ENCODE measurements around the gene PRR3.

DNA sequence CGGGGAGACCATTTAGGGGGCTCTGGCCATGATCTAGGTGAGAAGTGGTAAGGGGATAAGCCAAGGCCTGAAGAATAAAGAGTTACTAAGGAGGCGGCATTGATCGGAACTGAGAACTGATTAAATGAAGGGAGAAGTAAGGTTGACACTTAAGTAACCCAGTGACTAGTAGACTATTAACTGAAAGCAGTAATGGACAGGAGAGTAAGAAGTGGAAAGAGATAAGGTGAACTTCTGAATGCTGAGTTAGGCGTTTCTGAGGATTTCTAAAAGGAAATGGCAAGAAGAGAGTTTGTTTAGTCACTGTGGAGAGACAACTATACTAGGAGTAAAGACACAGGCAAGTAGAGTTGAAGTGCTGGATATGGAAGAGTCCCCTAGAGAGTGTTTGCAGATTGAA is 16.0 kb downstream of the PRR3 start:
- TF ChIP-seq, protein P1, sequence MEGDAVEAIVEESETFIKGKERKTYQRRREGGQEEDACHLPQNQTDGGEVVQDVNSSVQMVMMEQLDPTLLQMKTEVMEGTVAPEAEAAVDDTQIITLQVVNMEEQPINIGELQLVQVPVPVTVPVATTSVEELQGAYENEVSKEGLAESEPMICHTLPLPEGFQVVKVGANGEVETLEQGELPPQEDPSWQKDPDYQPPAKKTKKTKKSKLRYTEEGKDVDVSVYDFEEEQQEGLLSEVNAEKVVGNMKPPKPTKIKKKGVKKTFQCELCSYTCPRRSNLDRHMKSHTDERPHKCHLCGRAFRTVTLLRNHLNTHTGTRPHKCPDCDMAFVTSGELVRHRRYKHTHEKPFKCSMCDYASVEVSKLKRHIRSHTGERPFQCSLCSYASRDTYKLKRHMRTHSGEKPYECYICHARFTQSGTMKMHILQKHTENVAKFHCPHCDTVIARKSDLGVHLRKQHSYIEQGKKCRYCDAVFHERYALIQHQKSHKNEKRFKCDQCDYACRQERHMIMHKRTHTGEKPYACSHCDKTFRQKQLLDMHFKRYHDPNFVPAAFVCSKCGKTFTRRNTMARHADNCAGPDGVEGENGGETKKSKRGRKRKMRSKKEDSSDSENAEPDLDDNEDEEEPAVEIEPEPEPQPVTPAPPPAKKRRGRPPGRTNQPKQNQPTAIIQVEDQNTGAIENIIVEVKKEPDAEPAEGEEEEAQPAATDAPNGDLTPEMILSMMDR (IDR thresholded peaks at IDR 0.05) = no peak
- TF ChIP-seq POLR2A (IDR thresholded peaks at IDR 0.05) = no peak

Data from stomach (tissue), 4 donors.